KOPT-K1 (cell line): ENCODE measurements around the gene CLCN4.

ENCODE experiments used
- H3K27ac ChIP-seq: fragments of 200-600 bp; sonication (generic); 2 replicates; pipeline ENCODE4 v1.5.1; 2016; ENCODE audit warnings: antibody characterized with exemption, mild to moderate bottlenecking, low read depth, low read length; ENCODE audit not compliant: poor library complexity, severe bottlenecking
- H3K36me3 ChIP-seq: fragments of 200-600 bp; sonication (generic); 2 replicates; pipeline ENCODE4 v1.5.1; 2017; ENCODE audit warnings: antibody characterized with exemption, mild to moderate bottlenecking, low read length, moderate library complexity; ENCODE audit not compliant: insufficient read depth
- H3K9me3 ChIP-seq: fragments of 200-600 bp; sonication (generic); 2 replicates; pipeline ENCODE4 v1.5.1; 2017; ENCODE audit warnings: antibody characterized with exemption, low read length, mild to moderate bottlenecking; ENCODE audit not compliant: insufficient read depth, poor library complexity, severe bottlenecking

CLCN4 gene

DNA sequence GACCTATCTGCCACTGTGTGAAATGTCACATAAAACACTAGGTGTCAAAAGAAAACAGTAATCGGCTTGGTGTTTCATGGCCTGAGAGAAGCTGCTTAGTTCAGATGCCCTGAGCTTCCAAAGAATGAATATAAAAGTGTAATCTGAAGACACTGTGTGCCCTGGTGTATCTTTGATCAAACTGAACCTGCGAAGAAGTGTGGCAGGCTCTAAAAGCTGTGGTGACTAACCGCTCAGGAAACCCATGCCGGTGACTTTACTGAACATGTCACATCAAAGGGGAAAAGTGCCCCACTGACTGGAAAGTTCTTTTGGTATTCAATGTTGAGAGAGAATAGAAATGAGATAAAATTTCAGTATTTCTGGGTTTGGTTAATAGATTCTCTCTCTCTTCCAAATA is 89.1 kb downstream of the CLCN4 start:
- Histone ChIP-seq H3K27ac (peak overlapping the region; percentile 5), H3K36me3 (no peaks in the 10 kb centered on the region), H3K9me3 (no peaks in the 10 kb centered on the region)

- no peak overlapping the region for H3K27ac ChIP-seq
- no peaks in the 10 kb centered on the region for H3K36me3 ChIP-seq
- H3K9me3 ChIP-seq = no peaks in the 10 kb centered on the region
These were observed 89.5 kb downstream of the CLCN4 start for GRCh38 chrX:10246297-10246696.

DNA sequence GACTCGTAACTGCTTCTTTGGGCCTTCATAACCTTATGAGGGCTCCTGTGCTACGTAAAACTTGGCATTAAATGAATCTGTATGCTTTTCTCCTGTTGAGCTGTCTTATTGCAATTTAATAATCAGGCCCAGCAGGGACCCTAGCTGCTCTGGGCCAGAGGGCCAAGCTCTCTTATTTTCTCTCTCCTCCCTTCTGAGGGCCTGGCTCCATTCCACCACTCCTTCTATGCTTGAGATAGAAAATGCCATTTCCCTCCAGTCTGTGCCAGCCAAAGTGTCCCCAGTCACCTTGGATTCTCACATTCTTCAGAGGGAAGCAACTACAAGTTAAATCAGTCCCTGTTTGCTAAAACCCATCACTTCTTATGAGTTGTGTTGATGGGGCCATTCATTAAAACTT is 90.1 kb downstream of the CLCN4 start:
- Histone ChIP-seq H3K36me3 (no peaks in the 10 kb centered on the region), H3K9me3 (no peaks in the 10 kb centered on the region), H3K27ac (no peak overlapping the region)

DNA sequence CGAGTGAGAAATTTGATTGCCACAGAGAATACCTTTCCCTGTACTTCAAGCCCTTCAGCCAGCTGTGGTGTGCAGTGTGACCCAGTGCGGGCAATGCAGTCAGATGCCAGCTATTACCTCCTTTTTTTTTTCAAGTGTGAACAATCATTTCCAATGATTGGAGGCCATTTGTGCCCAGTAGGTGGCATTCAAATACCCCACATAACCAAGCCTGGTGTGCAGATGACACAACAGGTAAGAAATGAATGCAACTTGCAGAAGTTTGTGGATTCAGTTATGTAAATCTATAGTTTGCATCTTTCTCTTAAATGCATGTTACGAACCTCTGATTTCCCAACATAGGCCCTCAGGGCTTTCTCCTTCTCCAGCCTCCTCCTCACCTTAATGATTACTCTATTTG is 98.0 kb downstream of the CLCN4 start:
- Histone ChIP-seq H3K9me3 (no peaks in the 10 kb centered on the region), H3K27ac (no peak overlapping the region), H3K36me3 (no peaks in the 10 kb centered on the region)

DNA sequence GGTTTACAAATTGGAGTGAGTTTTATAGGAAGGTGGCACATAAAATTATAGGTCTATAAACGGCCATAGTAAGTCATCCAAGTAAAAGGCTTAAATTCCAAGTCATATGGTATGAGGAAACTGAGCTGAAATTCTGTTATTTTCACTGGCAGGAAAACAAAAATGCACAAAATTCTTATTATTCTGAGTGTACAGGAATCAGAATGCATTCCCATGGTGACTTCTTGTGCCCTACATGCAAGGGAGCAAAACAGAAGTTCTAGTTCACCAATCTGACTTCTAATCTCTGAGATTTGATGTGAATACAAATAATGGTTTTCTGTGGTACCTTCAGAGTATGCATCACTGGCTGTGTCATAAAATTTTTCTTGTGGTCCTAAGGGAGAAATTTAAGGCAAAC is 102.9 kb downstream of the CLCN4 start:
- no peaks in the 10 kb centered on the region for H3K36me3 ChIP-seq
- no peaks in the 10 kb centered on the region for H3K9me3 ChIP-seq
- H3K27ac ChIP-seq = no peak overlapping the region

DNA sequence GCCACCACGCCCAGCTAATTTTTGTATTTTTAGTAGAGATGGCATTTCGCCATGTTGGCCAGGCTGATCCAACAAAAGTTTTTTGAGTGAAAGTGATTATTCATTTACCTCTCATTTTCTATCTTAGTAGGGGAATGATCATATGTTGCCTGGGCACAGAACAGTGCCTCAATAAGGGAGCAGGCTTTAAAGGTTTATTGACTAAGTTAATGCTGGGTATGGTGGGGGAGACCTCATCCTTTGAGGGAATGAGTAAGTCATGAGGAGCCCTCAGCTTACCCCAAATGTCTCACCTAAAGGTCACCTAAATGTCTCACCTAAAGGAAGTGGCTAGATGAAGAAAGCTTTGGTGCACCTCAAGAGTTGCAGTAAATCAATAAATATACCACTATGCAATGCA is 109.0 kb downstream of the CLCN4 start:
- no peaks in the 10 kb centered on the region for H3K9me3 ChIP-seq
- H3K27ac ChIP-seq = no peak overlapping the region

GRCh38 chrX:10278716-10279115 is 121.9 kb downstream of the CLCN4 start:
- H3K36me3 ChIP-seq = no peaks in the 10 kb centered on the region
- no peak overlapping the region for H3K27ac ChIP-seq
- H3K9me3 ChIP-seq = no peaks in the 10 kb centered on the region

More for the DNA sequence above, 109.0 kb downstream of the CLCN4 start:
- no peaks in the 10 kb centered on the region for H3K36me3 ChIP-seq

DNA sequence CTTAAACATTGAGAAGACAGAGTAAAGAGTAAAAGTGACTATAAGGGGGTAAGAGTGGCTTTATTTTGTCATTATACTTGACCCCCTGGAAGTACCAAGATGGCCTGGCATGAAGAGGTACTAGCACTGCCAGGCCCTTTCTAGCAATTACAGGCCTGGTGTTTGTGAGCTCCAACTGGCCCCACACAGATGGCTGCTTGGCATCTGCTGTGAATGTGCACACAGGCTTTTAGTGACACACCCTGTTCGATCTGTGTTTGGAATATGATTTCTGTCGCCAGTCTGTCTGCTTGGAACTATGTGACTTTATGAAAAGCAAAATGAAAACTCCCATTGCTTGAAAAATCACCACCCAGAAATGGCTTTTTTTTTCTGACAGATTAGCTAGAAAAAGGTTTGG is 123.3 kb downstream of the CLCN4 start:
- Histone ChIP-seq H3K27ac (no peak overlapping the region), H3K36me3 (no peaks in the 10 kb centered on the region), H3K9me3 (no peaks in the 10 kb centered on the region)

GRCh38 chrX:10282490-10282889 is 125.7 kb downstream of the CLCN4 start:
- H3K9me3 ChIP-seq = no peaks in the 10 kb centered on the region
- H3K36me3 ChIP-seq = no peaks in the 10 kb centered on the region
- no peak overlapping the region for H3K27ac ChIP-seq

DNA sequence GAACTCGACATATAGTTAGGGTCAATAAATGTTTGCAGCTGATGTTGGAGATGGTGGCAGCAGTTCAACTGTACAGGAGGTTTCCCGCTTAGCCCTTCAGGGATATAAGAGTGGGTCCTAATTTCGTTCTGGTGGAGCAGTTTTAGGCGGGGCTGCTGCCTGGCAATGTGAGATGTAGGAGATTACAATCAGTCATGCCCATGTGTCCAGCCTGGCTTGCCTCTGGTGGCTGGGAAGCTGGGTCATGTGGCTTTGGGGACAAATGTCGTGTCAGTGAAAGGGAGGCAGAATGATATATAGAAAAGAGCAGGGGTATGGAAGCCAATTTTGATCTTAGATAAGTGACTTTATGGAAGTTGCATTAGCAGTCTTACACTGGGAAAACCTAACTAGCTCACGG is 129.4 kb downstream of the CLCN4 start:
- Histone ChIP-seq H3K36me3 (no peaks in the 10 kb centered on the region), H3K9me3 (no peaks in the 10 kb centered on the region), H3K27ac (no peak overlapping the region)
